MCF 10A (cell line): ENCODE measurements around the gene DENND5A. TPM values are rescaled to one million over a fixed set of nuclear protein-coding genes. Genes with fewer than 3 reads are reported as not detected.

Experiments
- BruUV-seq: library from RNA; stranded (reverse); fragments of 400-500 nt; replicated peaks from 2 replicates; lab custom pipeline; 2021; lab: Mats Ljungman, UMichigan
- CTCF ChIA-PET: fragments of 300-600 bp; sonication (Branson Sonifier 250); formaldehyde crosslinking; extraction: SDS; loops from one replicate; lab custom pipeline; 2021; ENCODE audit warnings: antibody characterized with exemption, inconsistent platforms; lab: Yijun Ruan, JAX
- POLR2A ChIA-PET: fragments of 300-600, 350-650 bp; sonication (Branson Sonifier 250); formaldehyde crosslinking; extraction: SDS; loops from one replicate; lab custom pipeline; 2020; ENCODE audit warnings: antibody characterized with exemption, inconsistent platforms; lab: Yijun Ruan, JAX
- DNase-seq: peaks from one replicate; pipeline ENCODE4 v3.0.0-alpha.2; 2018; ENCODE audit not compliant: unreplicated experiment
- H3K27ac Mint-ChIP-seq: one replicate; pipeline ENCODE4 v1.8.0; 2022; ENCODE audit warnings: mild to moderate bottlenecking, low read depth, mixed read lengths; ENCODE audit not compliant: unreplicated experiment
- H3K27me3 Mint-ChIP-seq: one replicate; pipeline ENCODE4 v1.8.0; 2022; ENCODE audit warnings: mixed read lengths; ENCODE audit not compliant: insufficient read depth, unreplicated experiment
- H3K36me3 Mint-ChIP-seq: one replicate; pipeline ENCODE4 v1.8.0; 2022; ENCODE audit warnings: mild to moderate bottlenecking, moderate library complexity, mixed read lengths; ENCODE audit not compliant: insufficient read depth, unreplicated experiment
- H3K4me1 Mint-ChIP-seq: one replicate; pipeline ENCODE4 v1.8.0; 2022; ENCODE audit warnings: mixed read lengths; ENCODE audit not compliant: insufficient read depth, unreplicated experiment
- H3K4me3 Mint-ChIP-seq: one replicate; pipeline ENCODE4 v1.8.0; 2022; ENCODE audit warnings: mild to moderate bottlenecking, moderate library complexity, mixed read lengths; ENCODE audit not compliant: unreplicated experiment
- H3K9me3 Mint-ChIP-seq: one replicate; pipeline ENCODE4 v1.8.0; 2022; ENCODE audit warnings: mixed read lengths; ENCODE audit not compliant: unreplicated experiment
- intact Hi-C: fragments of 100-400 bp; cut with micrococcal nuclease; formaldehyde crosslinking; loops from 2 replicates; pipeline ENCODE4 v1.14.1; 2022
- total RNA-seq: library from RNA; stranded (reverse); gene quantifications from 2 replicates; pipeline ENCODE4 v1.2.3, GENCODE V29; 2022
- TF ChIP-seq, protein P1 (sequence below): fragments of 200-600 bp; IDR thresholded peaks from one replicate; pipeline ENCODE4 v1.8.0; 2022; ENCODE audit warnings: antibody characterized with exemption, mild to moderate bottlenecking; ENCODE audit not compliant: unreplicated experiment

Gene DENND5A
- total RNA-seq, 1 experiment from 2014 or later: 55.4 TPM

DNA sequence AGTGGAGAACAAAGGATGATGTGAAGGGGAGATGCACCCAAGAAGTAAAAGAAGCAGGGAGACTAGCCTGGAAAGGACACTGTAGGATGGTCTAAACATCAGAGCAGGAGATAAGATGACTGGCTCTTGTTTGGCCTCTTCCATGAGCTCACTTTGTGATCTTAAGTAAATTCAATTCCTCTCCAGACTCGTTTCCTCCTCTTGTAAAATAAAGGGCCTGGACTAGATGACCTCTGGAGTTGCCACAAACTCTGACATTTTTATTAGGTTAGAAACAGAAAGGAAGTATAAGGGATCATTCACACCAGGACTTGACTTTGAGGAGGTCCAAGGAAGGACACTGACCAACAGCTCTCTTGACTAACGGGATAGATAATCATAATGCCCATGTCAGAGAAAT is 113.5 kb downstream of the DENND5A start:
- H3K36me3 Mint-ChIP-seq: peaks cover 58% of the 10 kb centered on the region
- intact Hi-C loops: no loop called here

DNA sequence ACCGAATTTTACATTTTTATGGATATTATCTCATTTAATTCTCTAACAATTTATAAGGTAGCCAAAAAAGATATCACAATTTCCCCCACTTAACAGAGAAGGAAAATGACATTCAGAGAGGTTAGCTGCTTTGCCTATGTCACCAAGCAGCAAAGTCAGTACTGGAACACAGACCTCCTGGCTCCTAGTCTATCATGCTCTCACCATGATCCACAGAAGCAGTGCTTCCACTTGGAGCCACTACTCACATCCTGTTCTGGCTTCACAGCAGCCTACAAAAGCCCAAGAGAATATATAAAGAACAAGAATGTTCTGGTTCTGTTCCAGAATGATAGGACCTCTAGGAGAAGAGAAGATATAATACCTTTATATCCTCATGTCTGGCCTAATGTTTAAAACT is 114.2 kb downstream of the DENND5A start:
- ChIA-PET CTCF (interaction anchor here (1.1 to 1.8 kb wide), 3 partner anchors 13 to 135 kb away, joined by 3 to 9 read pairs (median 6); no protein-coding TSS in a partner anchor), POLR2A (interaction anchor here (1.1 kb wide), 1 partner anchor 8 kb away, joined by 3 read pairs; no protein-coding TSS in a partner anchor)
- no TSS peak for BruUV-seq
- Mint-ChIP-seq H3K27me3 (no peaks in the 10 kb centered on the region), H3K36me3 (peaks cover 65% of the 10 kb centered on the region), H3K27ac (no peak overlapping the region), H3K9me3 (no peaks in the 10 kb centered on the region), H3K4me1 (peaks cover 8% of the 10 kb centered on the region), H3K4me3 (no peak overlapping the region)
- DNase-seq: no peak
- intact Hi-C loops: no loop called here
- TF ChIP-seq, protein P1, sequence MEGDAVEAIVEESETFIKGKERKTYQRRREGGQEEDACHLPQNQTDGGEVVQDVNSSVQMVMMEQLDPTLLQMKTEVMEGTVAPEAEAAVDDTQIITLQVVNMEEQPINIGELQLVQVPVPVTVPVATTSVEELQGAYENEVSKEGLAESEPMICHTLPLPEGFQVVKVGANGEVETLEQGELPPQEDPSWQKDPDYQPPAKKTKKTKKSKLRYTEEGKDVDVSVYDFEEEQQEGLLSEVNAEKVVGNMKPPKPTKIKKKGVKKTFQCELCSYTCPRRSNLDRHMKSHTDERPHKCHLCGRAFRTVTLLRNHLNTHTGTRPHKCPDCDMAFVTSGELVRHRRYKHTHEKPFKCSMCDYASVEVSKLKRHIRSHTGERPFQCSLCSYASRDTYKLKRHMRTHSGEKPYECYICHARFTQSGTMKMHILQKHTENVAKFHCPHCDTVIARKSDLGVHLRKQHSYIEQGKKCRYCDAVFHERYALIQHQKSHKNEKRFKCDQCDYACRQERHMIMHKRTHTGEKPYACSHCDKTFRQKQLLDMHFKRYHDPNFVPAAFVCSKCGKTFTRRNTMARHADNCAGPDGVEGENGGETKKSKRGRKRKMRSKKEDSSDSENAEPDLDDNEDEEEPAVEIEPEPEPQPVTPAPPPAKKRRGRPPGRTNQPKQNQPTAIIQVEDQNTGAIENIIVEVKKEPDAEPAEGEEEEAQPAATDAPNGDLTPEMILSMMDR: no peak

More for the DNA sequence above, 113.5 kb downstream of the DENND5A start:
- BruUV-seq: no TSS peak
- DNase-seq: no peak
- Mint-ChIP-seq H3K27me3 (no peaks in the 10 kb centered on the region), H3K27ac (no peak overlapping the region), H3K9me3 (no peaks in the 10 kb centered on the region), H3K4me1 (peaks cover 6% of the 10 kb centered on the region), H3K4me3 (no peak overlapping the region)
- POLR2A ChIA-PET: no interaction called here
- CTCF ChIA-PET: interaction anchor here (1.2 kb wide), 1 partner anchor 136 kb away, joined by 6 read pairs; no protein-coding TSS in a partner anchor
- TF ChIP-seq, protein P1: no peak

DNA sequence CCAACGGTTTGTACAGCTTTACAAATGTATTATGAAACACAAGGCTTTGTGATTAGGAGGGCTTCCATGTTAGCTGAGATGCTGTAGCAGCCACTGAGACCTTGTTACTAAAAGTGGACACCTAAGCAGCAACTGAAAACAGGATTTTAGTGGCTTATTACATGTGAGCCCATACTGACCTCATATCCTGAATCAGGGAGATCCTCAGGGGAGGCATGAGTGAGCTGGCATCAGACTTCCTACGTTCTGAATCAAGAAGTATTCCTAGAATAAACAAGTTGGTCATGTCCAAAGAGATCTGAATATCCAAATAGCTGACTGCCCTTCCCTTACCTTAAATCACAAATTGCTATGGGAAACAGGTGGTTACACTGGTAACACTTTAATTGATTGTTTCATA is 114.6 kb downstream of the DENND5A start:
- no TSS peak for BruUV-seq
- intact Hi-C loops: no loop called here
- CTCF ChIA-PET: interaction anchor here (1.0 to 1.8 kb wide), 4 partner anchors 12 to 135 kb away, joined by 3 to 9 read pairs (median 4); no protein-coding TSS in a partner anchor
- Mint-ChIP-seq H3K4me1 (peaks cover 12% of the 10 kb centered on the region), H3K27me3 (no peaks in the 10 kb centered on the region), H3K36me3 (peaks cover 68% of the 10 kb centered on the region), H3K27ac (no peak overlapping the region), H3K4me3 (no peak overlapping the region), H3K9me3 (no peaks in the 10 kb centered on the region)
- TF ChIP-seq, protein P1: no peak
- POLR2A ChIA-PET: interaction anchor here (1.1 kb wide), 1 partner anchor 9 kb away, joined by 3 read pairs; no protein-coding TSS in a partner anchor
- no peak for DNase-seq

DNA sequence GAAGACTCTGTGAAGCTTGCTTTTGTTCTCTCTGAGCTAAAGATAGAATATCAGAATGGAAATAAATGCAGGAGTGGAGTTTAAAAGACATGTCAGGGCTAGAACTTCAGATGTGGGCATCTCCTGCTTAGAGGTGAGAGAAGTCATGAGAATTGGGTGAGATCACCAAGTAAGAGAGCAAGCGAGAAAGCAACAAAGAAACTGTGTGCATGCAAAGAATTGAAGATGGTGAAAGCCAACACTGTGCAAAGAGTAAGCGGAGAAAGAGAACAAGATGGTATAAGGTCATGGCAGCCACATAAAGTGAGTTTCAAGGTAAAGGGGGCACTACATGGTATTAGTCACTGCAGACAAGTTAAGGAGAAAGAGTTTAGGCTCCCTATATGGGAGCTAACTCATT is 116.4 kb downstream of the DENND5A start:
- BruUV-seq: no TSS peak
- no peak for DNase-seq
- Mint-ChIP-seq H3K36me3 (peaks cover 81% of the 10 kb centered on the region), H3K27ac (peak overlapping the region; percentile 44), H3K27me3 (no peaks in the 10 kb centered on the region), H3K4me3 (no peak overlapping the region), H3K9me3 (no peaks in the 10 kb centered on the region), H3K4me1 (peaks cover 20% of the 10 kb centered on the region)
- intact Hi-C loops: no loop called here
- TF ChIP-seq, protein P1: no peak
- CTCF ChIA-PET: interaction anchor here (0.9 to 3.5 kb wide), 2 partner anchors 11 to 133 kb away, joined by 4 to 18 read pairs; no protein-coding TSS in a partner anchor
- POLR2A ChIA-PET: interaction anchor here (2.4 kb wide), 1 partner anchor 9 kb away, joined by 14 read pairs; no protein-coding TSS in a partner anchor
